ENCODE measurements around the gene RAPGEF2.

The RAPGEF2 gene

GRCh38 chr4:159151689-159152088 is 48.8 kb downstream of the RAPGEF2 start:
- DNase-seq (ENCODE audit: low read depth): no peak
- no peak overlapping the region for H3K4me3 ChIP-seq (ENCODE audit: low read depth, low read length)
- TF ChIP-seq CTCF (conservative IDR thresholded peaks at IDR 0.05; ENCODE audit: low read depth, low read length): no peak

GRCh38 chr4:159152181-159152580 is 49.3 kb downstream of the RAPGEF2 start:
- TF ChIP-seq CTCF (conservative IDR thresholded peaks at IDR 0.05; ENCODE audit: low read depth, low read length): no peak
- no peak for DNase-seq (ENCODE audit: low read depth)

GRCh38 chr4:159153669-159154068 is 50.8 kb downstream of the RAPGEF2 start:
- TF ChIP-seq CTCF (conservative IDR thresholded peaks at IDR 0.05; ENCODE audit: low read depth, low read length): no peak
- no peak overlapping the region for H3K4me3 ChIP-seq (ENCODE audit: low read depth, low read length)
- DNase-seq (ENCODE audit: low read depth): no peak

More at GRCh38 chr4:159152181-159152580, 49.3 kb downstream of the RAPGEF2 start:
- H3K4me3 ChIP-seq (ENCODE audit: low read depth, low read length): no peak overlapping the region

GRCh38 chr4:159155119-159155518 is 52.2 kb downstream of the RAPGEF2 start:
- DNase-seq (ENCODE audit: low read depth): no peak
- no peak overlapping the region for H3K4me3 ChIP-seq (ENCODE audit: low read depth, low read length)
- no peak for TF ChIP-seq CTCF (conservative IDR thresholded peaks at IDR 0.05; ENCODE audit: low read depth, low read length)

- TF ChIP-seq CTCF (conservative IDR thresholded peaks at IDR 0.05; ENCODE audit: low read depth, low read length): no peak
- H3K4me3 ChIP-seq (ENCODE audit: low read depth, low read length): no peak overlapping the region
- no peak for DNase-seq (ENCODE audit: low read depth)
These were observed 55.3 kb downstream of the RAPGEF2 start for GRCh38 chr4:159158083-159158617.

- H3K4me3 ChIP-seq (ENCODE audit: low read depth, low read length): no peak overlapping the region
- DNase-seq (ENCODE audit: low read depth): no peak
- no peak for TF ChIP-seq CTCF (conservative IDR thresholded peaks at IDR 0.05; ENCODE audit: low read depth, low read length)
These were observed 56.1 kb downstream of the RAPGEF2 start for GRCh38 chr4:159158985-159159384.

- no peak for DNase-seq (ENCODE audit: low read depth)
- no peak for TF ChIP-seq CTCF (conservative IDR thresholded peaks at IDR 0.05; ENCODE audit: low read depth, low read length)
- no peak overlapping the region for H3K4me3 ChIP-seq (ENCODE audit: low read depth, low read length)
These were observed 56.7 kb downstream of the RAPGEF2 start for GRCh38 chr4:159159611-159160010.
